K562 (cell line): ENCODE results near the gene ZBTB48. TPM values are rescaled to one million over a fixed set of nuclear protein-coding genes. Genes with fewer than 3 reads are reported as not detected.
A peak's percentile ranks its signal among the peaks of the same experiment; 100 is the strongest.

Source experiments
- ATAC-seq: fragments of 200-7000 bp; cut with Tn5 transposase; 3 replicates; pipeline ENCODE4 v1.9.1; 2020; ENCODE audit warnings: moderate library complexity
- BruUV-seq: library from RNA; stranded (reverse); fragments of 400-500 nt; replicated peaks from 2 replicates; lab custom pipeline; 2021; lab: Mats Ljungman, UMichigan
- CTCF ChIA-PET: fragments of 300-600 bp; formaldehyde crosslinking; extraction: SDS; loops from one replicate; lab custom pipeline; 2021; ENCODE audit warnings: low intra/inter-chr PET ratio; lab: Yijun Ruan, JAX
- POLR2A ChIA-PET: fragments of 300-600, 350-650 bp; sonication (Branson Sonifier 250); formaldehyde crosslinking; extraction: SDS; loops from one replicate; lab custom pipeline; 2021; ENCODE audit warnings: antibody characterized with exemption, inconsistent platforms; lab: Yijun Ruan, JAX
- DNase-seq, 4 experiments: peaks; one replicate each; pipeline versions ENCODE4 v3.0.0 to v3.0.0-alpha.2; 2011 to 2018; ENCODE audit warnings: low spot score in 3 of 4, mixed read lengths in 3 of 4; ENCODE audit errors: extremely low read depth in 1 of 4
- FAIRE-seq: peaks from 2 replicates; lab custom pipeline; 2011; peaks lifted over from hg19 to GRCh38; lab: Jason Lieb, UNC
- H2AFZ ChIP-seq: 2 replicates; pipeline ENCODE4 v1.6.0; 2011; ENCODE audit warnings: low read depth, low read length, control low read depth, inconsistent platforms
- H3K27ac ChIP-seq: fragments of 200-600 bp; 3 replicates; pipeline ENCODE4 v1.8.0; 2011; ENCODE audit warnings: low read depth, mild to moderate bottlenecking, control low read depth, inconsistent platforms, low read length, moderate library complexity, mixed read lengths; ENCODE audit errors: extremely low read depth
- H3K27me3 ChIP-seq, 2 experiments: fragments of 300-600 bp in 1 of 2; 2 replicates in 1 of 2; 3 replicates in 1 of 2; pipeline versions ENCODE4 v1.6.0 to v1.8.0; 2011; ENCODE audit warnings: inconsistent platforms in 2 of 2, low read length in 2 of 2, mild to moderate bottlenecking in 1 of 2, mixed read lengths in 1 of 2, moderate library complexity in 1 of 2; ENCODE audit not compliant: control insufficient read depth in 2 of 2, insufficient read depth in 2 of 2
- H3K36me3 ChIP-seq: fragments of 300-600 bp; 3 replicates; pipeline ENCODE4 v1.8.0; 2011; ENCODE audit warnings: mild to moderate bottlenecking, low read length, inconsistent platforms; ENCODE audit not compliant: control insufficient read depth, insufficient read depth
- H3K4me1 ChIP-seq, 2 experiments: fragments of 200-600 bp in 1 of 2; replicated peaks in 1 of 2; 2 replicates in 1 of 2; 3 replicates in 1 of 2; pipeline versions ENCODE4 v1.5.1 to v1.8.0; 2011; ENCODE audit warnings: inconsistent platforms in 2 of 2, low read length in 2 of 2, mild to moderate bottlenecking in 1 of 2, mixed read lengths in 1 of 2, moderate library complexity in 1 of 2; ENCODE audit not compliant: control insufficient read depth in 2 of 2, insufficient read depth in 2 of 2
- H3K4me2 ChIP-seq: 2 replicates; pipeline ENCODE4 v1.6.1; 2011; ENCODE audit warnings: low read length, control low read depth, inconsistent platforms, mixed read lengths; ENCODE audit not compliant: insufficient read depth
- H3K4me3 ChIP-seq: fragments of 200-600 bp; sonication (generic), shearing (Covaris generic); 2 replicates; pipeline ENCODE4 v1.5.1; 2016; ENCODE audit warnings: control low read depth, inconsistent platforms
- H3K79me2 ChIP-seq: fragments of 200-600 bp; 3 replicates; pipeline ENCODE4 v1.8.0; 2011; ENCODE audit warnings: low read length, inconsistent platforms; ENCODE audit not compliant: control insufficient read depth, insufficient read depth
- H3K9ac ChIP-seq, 2 experiments: 2 replicates each; pipeline versions ENCODE4 v1.6.0 to v1.6.1; 2011; ENCODE audit warnings: low read depth in 2 of 2, low read length in 2 of 2, control low read depth in 1 of 2, inconsistent platforms in 1 of 2, mild to moderate bottlenecking in 1 of 2, mixed read lengths in 1 of 2; ENCODE audit not compliant: insufficient read depth in 1 of 2
- H3K9me1 ChIP-seq: one replicate; pipeline ENCODE4 v1.6.0; 2011; ENCODE audit warnings: inconsistent platforms, mild to moderate bottlenecking, low read length, moderate library complexity; ENCODE audit not compliant: control insufficient read depth, insufficient read depth
- H3K9me3 ChIP-seq: replicated peaks from 2 replicates; pipeline ENCODE4 v1.5.1; 2011; ENCODE audit warnings: low read depth, low read length, inconsistent platforms; ENCODE audit not compliant: control insufficient read depth, insufficient read depth
- H4K20me1 ChIP-seq: replicated peaks from 2 replicates; pipeline ENCODE4 v1.6.1; 2011; ENCODE audit warnings: low read length, inconsistent platforms, mixed read lengths; ENCODE audit not compliant: control insufficient read depth, insufficient read depth
- ATF7 ChIP-seq: fragments of 450-650 bp; IDR thresholded peaks from 2 replicates; pipeline ENCODE4 v1.7.1; 2014; ENCODE audit warnings: mild to moderate bottlenecking, moderate library complexity
- CHCHD3 ChIP-seq: fragments of 250-450 bp; sonication (Bioruptor Pico); IDR thresholded peaks from 2 replicates; pipeline ENCODE4 v2.1.2; 2022; ENCODE audit warnings: mild to moderate bottlenecking
- FOXA3 ChIP-seq, 2 experiments: fragments of 450-650 bp in 1 of 2; sonication (generic) in 1 of 2; formaldehyde crosslinking; IDR thresholded peaks in 1 of 2; conservative IDR thresholded peaks in 1 of 2; 2 replicates each; pipeline versions ENCODE4 v1.4.0 to v1.8.0; 2020 to 2022; ENCODE audit warnings: mild to moderate bottlenecking in 2 of 2, missing genetic modification reagents in 1 of 2
- MED1 ChIP-seq: sonication (generic); formaldehyde crosslinking; IDR thresholded peaks from 2 replicates; pipeline ENCODE4 v1.8.1; 2023; ENCODE audit warnings: missing genetic modification reagents, borderline replicate concordance
- MXD1 ChIP-seq: fragments of 250-450 bp; sonication (Bioruptor Pico); IDR thresholded peaks from 2 replicates; pipeline ENCODE4 v1.8.0; 2021; ENCODE audit warnings: borderline replicate concordance, mild to moderate bottlenecking, moderate library complexity; ENCODE audit not compliant: poor library complexity, severe bottlenecking
- NFIX ChIP-seq: fragments of 250-450 bp; sonication (Bioruptor Pico); IDR thresholded peaks from 2 replicates; pipeline ENCODE4 v1.4.0; 2020; ENCODE audit warnings: low read depth, mild to moderate bottlenecking, moderate library complexity
- POLR2G ChIP-seq: fragments of 200-400 bp; formaldehyde crosslinking; IDR thresholded peaks from 2 replicates; pipeline ENCODE4 v1.6.1; 2017; ENCODE audit warnings: low read depth, mild to moderate bottlenecking, antibody characterized with exemption, low read length, moderate library complexity
- ZBTB17 ChIP-seq: fragments of 450-650 bp; formaldehyde crosslinking; IDR thresholded peaks from 2 replicates; pipeline ENCODE4 v1.4.0; 2020; ENCODE audit warnings: mild to moderate bottlenecking
- ZC3H8 ChIP-seq: fragments of 450-650 bp; IDR thresholded peaks from 2 replicates; pipeline ENCODE4 v1.6.1; 2017
- ZFX ChIP-seq: sonication (generic); formaldehyde crosslinking; IDR thresholded peaks from 2 replicates; pipeline ENCODE4 v1.8.0; 2022; ENCODE audit warnings: mild to moderate bottlenecking, missing genetic modification reagents, moderate library complexity
- ZNF121 ChIP-seq: sonication (generic); formaldehyde crosslinking; conservative IDR thresholded peaks from 2 replicates; pipeline ENCODE4 v1.8.0; 2022; ENCODE audit warnings: missing genetic modification reagents
- ZNF212 ChIP-seq: fragments of 450-650 bp; formaldehyde crosslinking; IDR thresholded peaks from 2 replicates; pipeline ENCODE4 v1.4.0; 2020; ENCODE audit warnings: mild to moderate bottlenecking
- ZNF75A ChIP-seq: fragments of 450-650 bp; formaldehyde crosslinking; IDR thresholded peaks from 2 replicates; pipeline ENCODE4 v1.4.0; 2020; ENCODE audit warnings: mild to moderate bottlenecking
- WGBS: fragments of 100-300 bp; shearing (Covaris generic); methylation state at CpG from one replicate; pipeline ENCODE4 v1.1.6; 2016; ENCODE audit warnings: low coverage, mixed read lengths; ENCODE audit not compliant: insufficient coverage; ENCODE audit errors: missing lambda C conversion rate; 5-methylcytosine and 5-hydroxymethylcytosine counted together
- in situ Hi-C: fragments of 300-500 bp; cut with MboI; formaldehyde crosslinking; loops from 4 replicates; pipeline ENCODE4 v1.15.0; 2018; ENCODE audit warnings: inconsistent platforms, mixed read lengths
- intact Hi-C: fragments of 100-400 bp; cut with micrococcal nuclease; formaldehyde crosslinking; loops from 2 replicates; pipeline ENCODE4 v1.14.2; 2022
- polyA plus RNA-seq, 8 experiments: library from polyadenylated mRNA; depleted of rRNA in 4 of 8; stranded (reverse) in 5 of 8; unstranded in 3 of 8; fragments of >200 nt; fragmentation: Nextera tagmentation in 2 of 8; fragmentation: Illumina TruSeq in 1 of 8; extraction: Ambion mirVana in 2 of 8; extraction: Trizol in 1 of 8; gene quantifications; 2 replicates each; pipeline versions ENCODE4 v1.2.1 to v1.2.3, GENCODE V29; 2011 to 2014; ENCODE audit warnings: inconsistent platforms in 1 of 8, missing spikeins in 1 of 8
- total RNA-seq, 7 experiments: library from RNA; depleted of rRNA in 6 of 7; stranded (reverse); fragments of >200 nt in 6 of 7; fragmentation: Illumina TruSeq in 2 of 7; extraction: Trizol in 2 of 7; gene quantifications; 2 replicates each; pipeline versions ENCODE4 v1.2.1 to v1.2.3, GENCODE V29; 2011 to 2021; ENCODE audit warnings: low replicate concordance in 1 of 7

The ZBTB48 gene
- total and polyA plus RNA-seq, 9 of the 15 experiments (the other 6 are each of a cell fraction or from before 2014, with no cell fraction given), result 1.9 to 66.9 (median 29.5) TPM

- H3K27me3 ChIP-seq, result no peaks in the 10 kb centered on the region
- H3K4me2 ChIP-seq, result no peak overlapping the region
These were observed 51.3 kb downstream of the ZBTB48 start for GRCh38 chr1:6631058-6631457.

GRCh38 chr1:6632588-6633514 is 53.1 kb downstream of the ZBTB48 start:
- CTCF ChIA-PET, result no interaction called here
- in situ Hi-C loops, result loop anchor here (10.0 kb wide), 1 partner anchor 138 kb away; the partner anchor contains the start of gene PLEKHG5
- no peak for ATAC-seq
- Histone ChIP-seq H3K27me3 (no peaks in the 10 kb centered on the region), H3K27ac (no peak overlapping the region), H3K4me3 (no peak overlapping the region), H3K36me3 (peaks cover 90% of the 10 kb centered on the region; the same call in 2 of the 3 replicates), H3K4me1 (peaks cover 0 to 31% of the 10 kb centered on the region in 2 experiments; a peak in 2 of 5 replicates), H4K20me1 (peaks cover 2% of the 10 kb centered on the region; the same call in 1 of the 2 replicates), H2AFZ (no peak overlapping the region), H3K9me1 (no peaks in the 10 kb centered on the region), H3K9me3 (no peaks in the 10 kb centered on the region), H3K9ac (peak overlapping the region in 1 of 2 experiments; percentile 38; a peak in 1 of 4 replicates), H3K79me2 (no peaks in the 10 kb centered on the region), H3K4me2 (no peak overlapping the region)
- intact Hi-C loops, result no loop called here
- BruUV-seq, result no TSS peak
- DNase-seq, result no peak
- WGBS, result 89% methylated on average over 29 of the region's 30 CpGs
- no peak for FAIRE-seq
- POLR2A ChIA-PET, result interaction anchor here (0.6 to 4.5 kb wide), 8 partner anchors 8 to 38 kb away, joined by 3 to 36 read pairs (median 3); partner anchors contain the start of gene KLHL21
- TF ChIP-seq NFIX (no peak), POLR2G (peak; percentile 72), ATF7 (no peak), MED1 (CRISPR knock-in tag) (no peak), FOXA3 (CRISPR knock-in tag; conservative IDR thresholded peaks at IDR 0.05 in 1 of 2, IDR thresholded peaks at IDR 0.05 in 1 of 2) (no peak), CHCHD3 (CRISPR knock-in tag) (no peak), MXD1 (CRISPR knock-in tag) (no peak), ZBTB17 (CRISPR knock-in tag) (no peak), ZNF75A (CRISPR knock-in tag) (no peak), ZNF212 (CRISPR knock-in tag) (no peak), ZFX (0 out of 2 replicates have a peak, but pooled peaks have one; percentile 20)

More at GRCh38 chr1:6631058-6631457, 51.3 kb downstream of the ZBTB48 start:
- H3K9me1 ChIP-seq, result no peaks in the 10 kb centered on the region
- WGBS, result 98% methylated on average over 8 of the region's 8 CpGs
- intact Hi-C loops (no loop called here), in situ Hi-C loops (loop anchor here (10.0 kb wide), 1 partner anchor 136 kb away; the partner anchor contains the start of gene PLEKHG5)
- POLR2A ChIA-PET, result interaction anchor here (1.4 to 4.5 kb wide), 3 partner anchors 9 to 29 kb away, joined by 3 to 36 read pairs (median 24); partner anchors contain the start of gene KLHL21
- H3K9ac ChIP-seq, result peak overlapping the region in 1 of 2 experiments; percentile 45; a peak in 1 of 4 replicates
- ATAC-seq (no peak), DNase-seq (no peak)
- CTCF ChIA-PET, result no interaction called here
- no TSS peak for BruUV-seq
- no peak overlapping the region for H2AFZ ChIP-seq
- peaks cover 16% of the 10 kb centered on the region for H3K79me2 ChIP-seq
- no peak overlapping the region for H3K4me3 ChIP-seq
- TF ChIP-seq ZNF121 (peak; percentile 92), ZC3H8 (no peak)
- TF ChIP-seq, all 486 proteins: peak for 1
- no peak for FAIRE-seq
- Histone ChIP-seq H3K9me3 (no peaks in the 10 kb centered on the region), H4K20me1 (peaks cover 5% of the 10 kb centered on the region; the same call in 1 of the 2 replicates), H3K27ac (no peak overlapping the region), H3K4me1 (peaks cover 3 to 36% of the 10 kb centered on the region in 2 experiments; a peak in 4 of 5 replicates), H3K36me3 (peaks cover 86% of the 10 kb centered on the region)
